Measurements from ENCODE around the gene MYL7. TPM values are rescaled to one million over a fixed set of nuclear protein-coding genes. Genes with fewer than 3 reads are reported as not detected.

Gene MYL7
- total RNA-seq, 1 experiment from 2014 or later: 5.7 TPM

DNA sequence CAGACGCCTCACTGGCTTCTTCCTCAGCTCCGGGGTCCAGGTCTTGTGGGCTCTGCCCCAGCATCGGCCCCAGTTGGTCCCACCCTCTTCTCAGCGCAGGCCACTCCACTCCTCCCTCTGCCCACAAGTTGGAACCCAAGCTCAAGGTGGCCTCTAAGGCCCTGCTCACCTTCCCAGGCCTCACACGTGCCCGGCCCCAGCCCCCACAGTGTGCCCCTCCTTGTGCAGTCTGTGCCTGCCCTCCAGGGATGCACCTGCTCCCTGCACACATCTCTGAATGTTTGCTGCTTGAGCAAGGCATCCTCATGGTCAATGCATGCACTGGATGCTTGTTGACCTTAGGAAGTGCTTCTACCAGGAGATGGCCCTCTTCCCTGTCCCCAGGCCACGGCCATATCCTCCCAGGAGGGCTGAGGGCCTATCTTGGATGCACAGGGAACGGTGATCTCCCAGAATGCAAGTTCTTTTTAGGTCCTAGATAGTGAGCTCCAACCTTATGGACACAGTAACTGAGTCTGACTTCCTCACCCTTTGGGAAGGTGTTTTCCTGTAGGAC is 44.7 kb downstream of the MYL7 start:
- Mint-ChIP-seq H3K4me1 (peaks cover 0 to 10% of the 10 kb centered on the region in 2 experiments; a peak in 2 of 4 replicates), H3K9me3 (no peaks in the 10 kb centered on the region; a peak in 1 of 5 replicates), H3K27me3 (ENCODE audit: low read depth) (peaks cover 23% of the 10 kb centered on the region), H3K36me3 (ENCODE audit: insufficient read depth in 1 of 3, low read depth in 3 of 3) (no peaks in the 10 kb centered on the region), H3K4me3 (no peak overlapping the region), H3K27ac (no peak overlapping the region; a peak in 1 of 7 replicates)
- Histone ChIP-seq H3K27me3 (ENCODE audit: insufficient read depth, low read length) (no peaks in the 10 kb centered on the region), H2BK120ac (ENCODE audit: low read depth, low read length, poor library complexity, severe bottlenecking) (no peak overlapping the region), H3K23ac (ENCODE audit: insufficient read length, low read depth, low read length) (no peak overlapping the region), H3K79me2 (ENCODE audit: insufficient read depth, low read length) (no peaks in the 10 kb centered on the region), H2BK15ac (ENCODE audit: low read depth, low read length) (no peak overlapping the region), H3K4me2 (ENCODE audit: insufficient read depth, insufficient read length, low read length) (no peak overlapping the region), H4K91ac (ENCODE audit: insufficient read length, low read depth, low read length) (no peak overlapping the region), H3K9ac (ENCODE audit: extremely low read depth, insufficient read length, low read length) (no peak overlapping the region), H3K56ac (ENCODE audit: insufficient read length, low read depth, low read length) (no peak overlapping the region), H2AFZ (ENCODE audit: low read length) (no peak overlapping the region), H3K9me3 (ENCODE audit: control insufficient read depth, low read depth, low read length) (no peaks in the 10 kb centered on the region), H3T11ph (ENCODE audit: low read length) (no peak overlapping the region), H3K14ac (ENCODE audit: insufficient read depth, low read length) (no peak overlapping the region), H2BK20ac (ENCODE audit: low read depth, low read length, poor library complexity, severe bottlenecking) (no peak overlapping the region), H2BK5ac (ENCODE audit: insufficient read length, low read length) (no peak overlapping the region), H4K5ac (ENCODE audit: insufficient read length, low read depth, low read length) (no peak overlapping the region), H3K4ac (ENCODE audit: low read depth, low read length) (no peak overlapping the region), H3K4me1 (ENCODE audit: insufficient read depth, low read length) (no peaks in the 10 kb centered on the region), H4K8ac (replicated peaks; ENCODE audit: insufficient read length, low read depth, low read length) (no peak overlapping the region), H2BK12ac (ENCODE audit: insufficient read length, low read depth, low read length) (no peak overlapping the region), H3K27ac (ENCODE audit: insufficient read length, low read depth, low read length) (no peak overlapping the region), H4K20me1 (ENCODE audit: control insufficient read depth, insufficient read depth, insufficient read length) (no peaks in the 10 kb centered on the region), H3K18ac (ENCODE audit: insufficient read length, low read depth, low read length) (no peak overlapping the region), H2AK5ac (ENCODE audit: insufficient read length, low read length) (no peak overlapping the region), H3K23me2 (ENCODE audit: insufficient read length, low read depth, low read length, poor library complexity, severe bottlenecking) (no peaks in the 10 kb centered on the region), H3K79me1 (ENCODE audit: insufficient read depth, low read depth, low read length, poor library complexity, severe bottlenecking) (no peaks in the 10 kb centered on the region)
- WGBS (ENCODE audit: extremely low coverage, insufficient read length, low lambda C conversion rate): no CpG with 5 or more reads among the region's 8 CpGs
- DNase-seq: no peak
- TF ChIP-seq, protein P1, sequence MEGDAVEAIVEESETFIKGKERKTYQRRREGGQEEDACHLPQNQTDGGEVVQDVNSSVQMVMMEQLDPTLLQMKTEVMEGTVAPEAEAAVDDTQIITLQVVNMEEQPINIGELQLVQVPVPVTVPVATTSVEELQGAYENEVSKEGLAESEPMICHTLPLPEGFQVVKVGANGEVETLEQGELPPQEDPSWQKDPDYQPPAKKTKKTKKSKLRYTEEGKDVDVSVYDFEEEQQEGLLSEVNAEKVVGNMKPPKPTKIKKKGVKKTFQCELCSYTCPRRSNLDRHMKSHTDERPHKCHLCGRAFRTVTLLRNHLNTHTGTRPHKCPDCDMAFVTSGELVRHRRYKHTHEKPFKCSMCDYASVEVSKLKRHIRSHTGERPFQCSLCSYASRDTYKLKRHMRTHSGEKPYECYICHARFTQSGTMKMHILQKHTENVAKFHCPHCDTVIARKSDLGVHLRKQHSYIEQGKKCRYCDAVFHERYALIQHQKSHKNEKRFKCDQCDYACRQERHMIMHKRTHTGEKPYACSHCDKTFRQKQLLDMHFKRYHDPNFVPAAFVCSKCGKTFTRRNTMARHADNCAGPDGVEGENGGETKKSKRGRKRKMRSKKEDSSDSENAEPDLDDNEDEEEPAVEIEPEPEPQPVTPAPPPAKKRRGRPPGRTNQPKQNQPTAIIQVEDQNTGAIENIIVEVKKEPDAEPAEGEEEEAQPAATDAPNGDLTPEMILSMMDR (conservative IDR thresholded peaks at IDR 0.05): no peak

Measured in H9 (cell line).